Measurements from ENCODE around the gene ADAMTS20.

The ADAMTS20 gene

DNA sequence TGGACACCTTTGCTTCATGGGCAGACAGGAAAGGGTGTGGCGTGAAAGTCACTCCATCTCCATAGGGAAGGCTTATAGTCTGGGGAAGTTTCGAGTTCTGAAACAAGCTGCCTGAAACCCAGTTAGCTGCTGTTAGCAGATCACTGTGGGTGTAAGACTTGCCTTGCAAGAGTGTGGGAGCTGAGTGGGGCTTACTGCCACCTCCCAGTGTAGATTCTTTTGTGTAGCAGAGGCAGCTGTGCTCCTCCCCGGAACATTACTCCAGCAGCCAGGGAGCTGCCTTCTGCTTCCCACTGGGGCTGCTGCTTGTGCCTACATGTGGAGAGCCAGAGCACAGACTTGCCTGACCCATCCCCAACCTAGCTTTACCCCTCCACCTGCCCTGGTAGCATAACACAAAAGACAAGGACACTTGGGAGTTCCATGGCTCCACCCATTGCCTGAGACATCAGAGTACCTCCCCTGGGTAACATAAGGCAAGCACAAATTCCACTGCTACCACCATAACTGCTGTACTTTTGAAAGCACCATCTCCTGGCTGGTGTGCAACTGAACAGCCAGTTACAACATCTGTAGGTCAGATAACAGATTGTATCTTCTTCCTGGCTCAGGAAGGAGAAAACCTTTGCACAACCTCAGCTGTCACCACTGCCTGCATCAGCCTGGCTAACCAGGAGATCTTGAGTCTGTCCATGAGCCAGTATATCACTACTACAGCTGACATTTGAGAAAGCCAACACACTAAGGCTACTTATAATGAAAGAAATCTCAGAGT is 69.5 kb downstream of the ADAMTS20 start:
- DNase-seq, result no peak

DNA sequence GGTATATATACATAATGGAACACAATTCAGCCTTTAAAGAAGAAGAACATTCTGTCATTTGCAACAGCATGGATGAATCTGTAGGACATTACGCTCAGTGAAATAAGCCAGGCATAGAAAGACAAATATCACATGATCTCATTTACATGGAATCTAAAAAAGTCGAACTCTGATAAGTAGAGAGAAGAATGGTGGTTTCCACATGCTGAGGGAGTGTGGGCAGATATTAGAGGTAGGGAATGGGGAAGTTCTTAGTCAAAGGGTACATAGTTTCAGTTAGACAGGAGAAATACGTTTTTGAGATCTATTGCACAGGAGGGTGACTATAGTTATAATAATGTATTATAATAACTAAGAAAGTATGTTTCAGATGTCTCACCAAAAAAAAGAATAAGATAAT is 71.4 kb downstream of the ADAMTS20 start:
- DNase-seq, result no peak

DNA sequence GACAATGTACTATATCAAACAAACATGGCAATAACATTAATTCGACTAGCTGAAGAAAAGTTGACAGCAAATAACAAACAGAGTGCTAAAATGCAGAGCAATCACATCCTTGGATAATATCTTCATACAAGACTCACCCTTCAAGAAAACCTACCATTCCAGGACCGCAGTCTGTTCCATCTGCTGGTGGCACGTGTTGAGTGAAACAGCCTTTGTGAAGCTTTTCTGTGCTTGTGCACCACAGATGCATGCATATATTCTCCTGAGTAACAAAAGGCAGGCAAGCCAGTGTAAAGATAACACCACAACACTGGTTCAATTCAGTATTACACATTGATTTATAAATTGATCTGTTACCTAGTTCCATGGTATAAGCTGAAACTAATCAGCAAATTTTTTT is 89.3 kb downstream of the ADAMTS20 start:
- DNase-seq, result no peak

DNA sequence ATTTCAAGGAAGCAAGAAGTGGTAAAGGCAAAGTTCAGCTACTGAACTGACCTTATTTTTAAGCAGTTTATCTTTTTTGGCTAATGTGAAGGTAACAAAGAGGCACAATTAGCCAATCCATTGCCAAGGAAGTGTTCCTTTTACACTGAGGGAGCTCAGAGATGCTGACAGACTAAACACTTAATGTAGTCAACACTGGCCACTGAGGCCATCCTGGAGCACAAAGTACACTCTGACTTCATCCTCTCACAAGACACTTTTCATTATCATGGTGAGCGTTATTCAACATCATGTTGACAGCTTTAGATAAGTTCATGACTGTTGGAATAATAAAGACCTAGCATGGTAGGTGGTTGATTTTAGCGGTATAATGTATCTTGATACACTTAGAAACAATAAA is 89.9 kb downstream of the ADAMTS20 start:
- DNase-seq, result no peak

DNA sequence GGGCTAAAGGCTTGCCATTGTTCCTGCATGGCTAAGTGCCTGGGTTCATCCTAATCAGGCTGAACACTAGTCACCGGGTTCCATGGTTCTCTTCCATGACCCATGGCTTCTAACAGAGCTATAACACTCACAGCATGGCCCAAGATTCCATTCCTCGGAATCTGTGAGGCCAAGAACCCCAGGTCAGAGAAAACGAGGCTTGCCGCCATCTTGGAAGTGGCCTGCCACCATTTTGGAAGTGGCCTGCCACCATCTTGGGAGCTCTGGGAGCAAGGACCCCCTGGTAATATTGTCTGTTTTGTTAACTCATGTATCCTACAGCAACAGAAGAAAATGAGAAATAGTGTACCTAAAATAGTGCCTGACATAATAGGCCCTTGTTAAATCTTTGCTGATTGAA is 92.7 kb downstream of the ADAMTS20 start:
- DNase-seq, result no peak

DNA sequence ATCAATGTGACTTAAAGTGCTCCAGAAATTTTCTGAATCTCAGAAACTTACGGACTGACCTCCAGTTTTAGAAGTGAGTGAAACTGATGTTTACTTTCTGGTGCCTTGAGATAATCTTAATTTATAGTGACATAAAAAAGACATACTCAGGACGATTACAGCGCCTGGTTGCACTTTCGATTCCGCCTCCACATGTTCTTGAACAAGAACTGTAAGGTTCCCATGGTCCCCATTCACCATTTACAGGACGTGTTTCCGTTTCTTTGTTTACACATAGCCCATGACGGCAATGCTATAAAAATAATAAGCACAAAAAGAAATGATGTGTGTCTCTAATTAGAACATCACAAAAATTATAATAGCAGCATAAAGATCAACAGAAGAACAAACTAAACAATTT is 98.2 kb downstream of the ADAMTS20 start:
- DNase-seq, result no peak

DNA sequence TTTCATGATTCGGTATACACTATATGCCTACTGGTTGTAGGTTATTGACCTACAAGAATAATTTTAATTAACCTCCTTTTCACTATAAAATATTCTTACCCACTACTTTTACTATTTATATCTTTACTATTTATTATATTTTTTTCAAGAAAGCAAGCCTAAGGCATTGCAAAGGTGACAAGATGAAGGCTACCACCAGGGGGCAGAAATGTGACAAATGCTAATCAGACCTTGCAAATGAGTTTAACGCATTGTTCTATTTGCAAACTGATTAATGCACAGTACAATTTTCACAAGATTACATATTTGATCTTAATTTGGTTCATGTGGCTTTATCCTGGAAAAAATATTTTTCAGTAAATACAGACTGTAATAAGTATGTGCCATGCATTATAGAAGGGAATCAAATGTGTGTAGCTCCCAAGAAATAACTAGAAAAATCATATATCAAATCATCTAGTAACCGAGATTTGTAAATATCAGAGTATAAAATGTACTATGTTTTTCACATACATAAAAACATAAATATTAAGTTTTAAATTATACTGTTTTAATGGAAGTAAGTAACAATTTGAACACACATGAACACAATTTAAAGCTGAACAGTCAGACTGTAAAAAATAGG is 107.0 kb downstream of the ADAMTS20 start:
- peak; percentile 2 for DNase-seq

DNA sequence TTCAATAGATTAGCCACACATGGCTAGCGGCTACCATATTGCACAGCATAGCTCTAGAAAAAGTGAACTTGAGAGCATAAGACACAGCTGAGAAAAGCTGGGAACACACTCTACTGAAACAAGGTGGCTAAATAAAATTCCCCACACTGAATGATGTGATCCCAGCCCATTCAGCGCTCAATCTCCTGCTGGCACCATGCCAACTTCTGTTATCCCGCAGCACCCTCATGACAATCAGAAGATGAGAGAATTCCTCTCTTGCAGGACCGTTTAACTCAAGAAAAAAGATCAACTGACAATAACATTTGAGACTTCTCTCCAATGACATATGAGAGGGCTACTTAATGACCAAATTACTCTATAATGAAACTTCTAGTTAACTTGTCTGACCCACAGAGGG is 115.4 kb downstream of the ADAMTS20 start:
- no peak for DNase-seq

DNA sequence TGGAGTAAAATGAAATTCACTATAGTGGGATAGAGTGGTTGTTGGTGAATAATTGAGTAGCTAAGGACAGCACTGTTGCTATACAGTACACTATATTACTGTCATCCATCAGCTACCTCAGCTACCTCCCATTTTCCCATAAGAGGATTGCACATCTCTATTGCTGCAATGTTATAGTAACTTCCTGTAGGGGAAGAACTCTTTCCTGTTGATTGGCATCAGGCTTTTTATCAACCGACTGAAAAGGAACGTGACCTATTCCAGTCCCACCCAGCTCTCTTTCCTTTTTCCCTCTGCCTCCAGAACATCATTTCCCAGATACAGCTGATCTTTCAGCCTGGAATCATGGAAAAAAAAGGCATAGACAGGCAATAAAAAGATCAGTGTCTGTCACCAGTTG is 117.4 kb downstream of the ADAMTS20 start:
- no peak for DNase-seq

DNA sequence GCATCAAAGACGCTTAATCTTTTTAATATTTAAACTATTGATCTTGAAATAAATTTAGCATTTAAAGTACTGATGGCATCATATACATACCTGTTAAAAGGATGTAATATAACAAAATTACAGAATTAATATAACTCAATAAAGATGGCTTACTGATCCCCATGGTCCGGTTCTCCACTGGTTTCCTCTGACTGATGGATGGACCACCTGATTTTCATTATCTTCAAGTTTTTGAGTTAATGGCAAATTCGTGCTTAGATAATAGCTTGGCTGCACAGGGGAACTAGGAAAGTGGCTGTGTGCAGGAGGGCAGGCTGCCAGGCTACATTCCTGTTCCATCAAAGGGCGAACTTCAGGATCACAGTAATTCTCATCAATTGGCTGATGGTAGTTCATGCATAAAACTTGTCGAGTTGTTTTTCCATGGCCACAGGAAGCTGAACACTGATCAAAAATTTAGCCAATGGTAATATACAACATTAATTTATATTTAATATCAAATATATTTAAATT is 123.9 kb downstream of the ADAMTS20 start:
- no peak for DNase-seq

DNA sequence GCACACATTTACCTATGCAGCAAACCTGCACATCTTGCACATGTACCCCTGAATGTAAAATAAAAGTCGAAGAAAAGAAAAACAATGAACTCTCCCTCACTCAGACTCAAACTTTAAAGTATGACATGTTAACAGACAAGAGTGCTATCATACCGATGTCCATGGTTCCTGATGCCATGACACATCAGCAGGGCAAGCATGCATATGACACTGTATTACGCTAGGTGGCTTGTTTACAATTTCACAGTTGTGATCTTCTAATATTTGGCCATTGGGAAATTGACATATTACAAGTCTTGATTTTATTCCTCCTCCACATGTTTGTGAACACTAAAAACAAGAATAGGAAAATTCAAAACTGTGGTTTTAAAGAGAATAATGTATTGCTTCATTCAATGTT is 126.6 kb downstream of the ADAMTS20 start:
- DNase-seq, result no peak

DNA sequence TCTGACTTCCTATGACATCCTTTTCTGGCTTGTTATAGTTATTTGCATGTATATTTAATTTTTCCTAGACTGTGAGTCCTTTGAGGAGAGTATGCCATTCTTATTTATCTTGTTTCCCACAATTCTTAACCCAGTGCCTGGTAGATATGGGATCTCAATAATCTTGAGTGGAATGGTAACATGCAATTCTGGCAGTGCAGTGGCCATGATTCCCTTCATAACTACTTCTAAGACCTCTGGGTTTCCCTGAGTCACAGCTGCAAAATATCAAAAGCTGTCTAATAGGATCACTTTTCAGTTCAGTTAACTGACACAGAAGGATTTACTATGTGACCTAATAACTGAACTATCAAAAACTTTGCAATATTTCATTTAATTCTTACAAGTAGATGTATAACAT is 135.0 kb downstream of the ADAMTS20 start:
- DNase-seq, result no peak

DNA sequence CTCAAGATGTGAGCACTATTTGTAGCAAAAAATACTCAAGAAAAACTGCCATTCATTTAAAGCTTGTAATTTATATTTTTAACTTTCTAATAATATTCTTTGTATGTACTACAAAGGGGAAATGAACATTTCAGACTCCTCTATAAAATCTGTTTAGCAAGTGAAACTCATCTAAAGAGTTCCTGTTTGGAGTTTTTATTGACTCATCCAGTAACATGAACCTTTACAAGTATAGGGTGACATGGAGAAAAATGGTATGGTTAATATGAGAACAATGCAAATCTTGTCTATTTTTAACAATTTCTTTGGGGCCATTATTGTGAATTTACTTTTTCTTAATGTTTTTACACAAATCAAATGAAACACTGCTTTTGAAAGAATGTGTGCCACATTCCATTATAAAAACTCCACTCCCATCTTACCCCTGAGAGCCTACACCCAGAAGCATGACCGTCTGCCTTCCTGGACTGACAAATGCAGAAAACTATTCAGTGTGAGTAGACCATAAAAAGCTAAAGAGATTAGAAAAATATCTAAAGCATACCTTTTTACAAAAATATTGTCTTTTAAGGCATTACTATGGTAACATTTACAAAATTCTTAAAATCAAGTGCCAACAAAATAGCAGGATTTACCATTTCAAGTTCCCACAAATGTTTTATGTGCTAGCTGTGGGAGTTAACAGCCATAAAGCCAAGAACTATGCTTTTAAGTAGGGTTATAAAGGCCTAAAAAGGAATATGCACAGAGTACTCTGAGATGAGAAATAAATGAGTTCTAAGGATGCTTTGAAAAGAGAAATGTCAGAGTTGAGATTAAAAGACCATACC is 144.0 kb downstream of the ADAMTS20 start:
- DNase-seq, result no peak

DNA sequence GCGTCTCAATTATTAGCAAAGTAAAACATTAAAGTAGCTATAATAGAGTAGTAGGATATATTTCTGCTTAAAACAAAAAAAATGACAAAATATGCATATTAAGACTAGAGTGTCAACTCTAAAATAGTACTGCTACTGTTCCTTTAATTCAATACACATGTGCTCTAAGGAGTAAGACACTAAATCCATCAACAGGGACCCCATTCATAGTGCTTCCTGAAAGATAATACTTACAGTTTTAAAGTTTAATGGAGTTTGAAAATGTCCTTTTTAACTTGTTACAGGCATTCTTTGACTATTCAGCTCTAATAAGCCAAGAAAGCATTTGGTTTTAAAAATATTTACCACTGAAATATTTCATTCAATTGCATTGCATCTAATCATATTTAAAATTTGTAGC is 145.2 kb downstream of the ADAMTS20 start:
- no peak for DNase-seq

DNA sequence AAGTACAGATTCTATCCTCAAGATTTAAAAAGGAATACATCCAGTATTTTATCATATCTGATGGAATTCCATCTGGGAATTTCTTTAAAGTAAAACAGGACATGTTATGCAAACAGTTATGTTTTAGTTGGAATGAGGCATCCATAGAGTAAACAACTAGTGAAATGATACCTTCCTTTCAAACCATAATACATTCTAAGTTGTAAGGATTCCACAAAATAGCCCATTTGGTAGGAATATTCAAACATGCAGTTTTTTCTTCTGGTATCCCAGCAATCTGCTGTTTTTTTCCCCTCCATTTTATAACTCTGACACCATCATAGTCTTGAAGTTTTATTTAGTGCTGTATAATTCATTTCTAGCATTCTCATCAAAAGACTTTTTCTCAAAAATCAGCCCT is 149.6 kb downstream of the ADAMTS20 start:
- no peak for DNase-seq

DNA sequence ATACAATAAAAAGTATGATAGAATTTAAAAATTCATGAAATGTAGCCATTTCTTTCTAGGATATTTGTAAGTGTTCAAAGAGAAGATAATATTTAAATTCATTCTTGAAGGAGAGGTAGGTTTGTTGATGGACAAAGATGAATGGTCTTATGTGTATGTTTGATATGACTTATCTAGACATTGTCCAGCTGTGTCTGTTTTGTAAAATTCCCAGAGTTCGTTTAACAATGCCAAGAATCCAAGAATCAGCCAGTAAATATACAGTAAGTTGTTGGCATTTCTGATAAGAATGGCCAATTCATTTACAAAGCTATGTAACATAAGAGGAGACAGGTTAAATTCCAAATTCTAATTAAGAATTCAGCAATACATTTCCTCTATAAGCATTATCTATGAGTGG is 150.9 kb downstream of the ADAMTS20 start:
- no peak for DNase-seq

DNA sequence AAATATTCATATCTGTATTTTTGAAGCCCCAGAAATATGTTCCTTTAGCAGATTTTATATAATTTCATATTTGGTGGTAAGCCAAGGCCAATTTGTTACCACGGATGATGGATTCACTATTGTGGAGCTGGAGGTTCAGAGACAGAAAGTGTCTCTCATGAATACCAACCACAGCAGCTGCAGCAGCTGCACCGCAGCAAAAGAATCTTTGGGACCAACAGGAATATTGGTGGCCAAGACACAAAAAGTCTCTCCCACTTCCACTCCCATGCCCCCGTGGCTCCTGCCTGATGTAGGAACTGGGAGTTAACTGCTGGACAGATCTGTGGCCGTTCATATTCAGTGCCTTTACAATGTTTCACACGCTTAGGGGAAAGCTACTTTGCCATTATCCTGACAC is 155.3 kb downstream of the ADAMTS20 start:
- DNase-seq, result no peak

DNA sequence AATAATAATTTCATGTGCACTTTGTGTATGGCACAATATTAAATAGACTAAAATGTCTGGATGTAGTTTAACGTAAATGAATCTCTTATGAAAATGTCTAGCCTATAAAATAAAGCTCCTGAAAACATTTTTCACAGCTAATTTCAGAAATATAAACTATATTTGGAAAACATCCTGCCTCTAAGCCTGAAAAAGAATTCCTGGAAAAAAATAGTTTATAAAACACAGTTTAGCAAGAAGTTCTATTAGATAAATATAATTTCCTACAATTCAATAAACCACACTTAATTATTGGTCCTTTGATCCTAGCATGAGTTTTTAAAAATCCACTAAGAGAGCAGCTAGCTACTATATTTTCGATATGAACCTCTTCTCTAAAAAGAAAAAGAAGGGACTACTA is 159.9 kb downstream of the ADAMTS20 start:
- no peak for DNase-seq

DNA sequence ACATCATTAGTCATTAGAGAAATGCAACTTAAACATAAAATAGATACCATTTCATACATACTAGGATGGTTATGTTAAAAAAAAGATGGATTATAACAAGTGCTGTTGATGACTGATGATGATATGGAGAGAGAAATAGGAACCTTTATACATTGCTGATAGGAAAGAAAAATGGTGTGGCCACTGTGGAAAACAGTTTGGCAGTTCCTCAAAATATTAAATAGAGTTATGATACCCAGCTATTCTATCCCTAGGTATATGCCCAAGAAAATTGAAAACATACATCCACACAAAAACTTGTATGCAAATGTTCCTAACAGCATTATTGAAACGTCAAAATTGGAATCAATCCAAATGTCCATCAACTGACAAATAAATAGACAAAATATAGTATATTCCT is 170.1 kb downstream of the ADAMTS20 start:
- DNase-seq, result no peak

DNA sequence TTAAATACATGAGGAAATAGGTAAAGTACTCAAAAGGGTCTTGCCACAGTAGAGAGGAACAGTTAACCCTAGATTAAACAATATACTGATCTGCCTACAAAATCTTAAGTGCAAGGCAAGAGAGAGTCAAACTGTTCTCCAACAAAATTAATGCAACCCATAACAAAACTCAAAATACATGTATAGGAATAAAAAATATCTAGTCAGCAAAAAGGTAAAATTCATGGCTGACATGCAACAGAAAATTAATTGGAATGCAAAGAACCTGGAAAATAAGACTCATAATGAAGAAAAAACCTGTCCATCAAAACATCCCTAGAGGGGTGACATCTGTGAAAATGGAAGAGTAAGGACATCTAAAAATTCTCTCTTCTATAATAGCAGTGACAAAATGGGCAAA is 173.6 kb downstream of the ADAMTS20 start:
- no peak for DNase-seq

DNA sequence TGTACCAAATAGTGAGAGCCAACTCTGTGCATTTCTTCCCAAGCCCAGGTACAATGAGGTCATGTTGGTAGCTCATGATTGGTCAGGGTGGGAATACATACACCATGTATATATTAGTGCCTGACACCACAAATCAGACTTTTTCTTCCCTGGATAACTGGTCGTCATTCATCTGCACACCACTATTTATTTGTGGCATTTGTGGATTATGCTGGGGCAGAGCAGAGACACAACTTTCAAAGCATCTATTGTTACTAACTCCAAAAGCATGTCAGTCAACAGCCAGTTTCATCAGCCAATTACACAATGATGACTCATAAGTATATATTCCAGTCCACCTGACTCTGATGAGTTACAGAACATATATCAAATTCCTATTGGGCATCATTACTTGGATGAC is 181.7 kb downstream of the ADAMTS20 start:
- no peak for DNase-seq

DNA sequence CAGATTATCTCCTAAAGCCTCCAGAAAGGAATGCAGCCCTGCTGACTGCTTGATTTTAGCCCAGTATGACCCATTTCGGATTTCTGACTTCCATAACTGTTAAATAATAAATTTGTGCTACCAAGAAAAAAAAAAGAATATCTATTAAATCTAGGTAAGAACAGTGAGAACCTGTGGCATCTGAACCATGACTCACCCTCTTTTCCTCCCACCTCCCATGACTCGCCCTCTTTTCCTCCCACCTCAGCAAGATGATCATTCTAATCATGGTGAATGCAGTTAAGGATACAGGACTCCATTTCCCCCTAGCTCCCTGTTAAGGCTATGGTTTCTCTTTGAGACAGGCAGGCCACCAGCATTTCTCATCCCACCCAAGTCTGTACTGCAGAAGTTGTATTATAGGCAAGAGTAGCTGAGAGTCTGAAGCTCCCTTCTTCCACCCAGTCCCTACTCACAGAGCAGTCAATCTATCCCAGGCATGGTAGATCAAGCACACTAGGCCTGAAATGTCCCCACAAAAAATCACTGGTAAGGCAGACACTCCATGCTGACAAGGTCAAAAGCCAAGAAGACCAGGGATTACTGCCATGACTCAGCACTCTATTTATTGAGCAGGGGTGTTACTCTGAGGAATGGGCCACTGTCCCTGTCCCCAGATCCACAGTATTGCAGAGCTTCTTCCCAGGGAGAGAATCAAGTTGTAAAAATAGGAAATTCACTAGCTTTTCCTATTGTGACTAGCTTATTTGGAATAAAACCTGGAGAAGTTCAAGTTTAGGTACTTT is 188.9 kb downstream of the ADAMTS20 start:
- DNase-seq, result no peak
